PFSK-1 (cell line): ENCODE data around the gene FIP1L1.

Experiments
- FOXP2 ChIP-seq: optimal IDR thresholded peaks from 2 replicates; pipeline ENCODE3; 2011; ENCODE audit warnings: borderline replicate concordance, control low read depth, inconsistent platforms; ENCODE audit not compliant: insufficient read depth; ENCODE audit errors: extremely low read length, extremely low read depth
- POLR2AphosphoS5 ChIP-seq: IDR thresholded peaks from 2 replicates; pipeline ENCODE4 v1.6.1; 2012; ENCODE audit warnings: low read depth, mild to moderate bottlenecking, control low read depth, low read length, moderate library complexity
- REST ChIP-seq, 2 experiments: IDR thresholded peaks; 2 replicates each; pipeline versions ENCODE4 v1.6.1 to v1.8.0; 2011 to 2012; ENCODE audit warnings: low read depth in 2 of 2, low read length in 2 of 2, control low read depth in 1 of 2, inconsistent platforms in 1 of 2, mild to moderate bottlenecking in 1 of 2, moderate library complexity in 1 of 2; ENCODE audit not compliant: insufficient read depth in 1 of 2
- SIN3A ChIP-seq: IDR thresholded peaks from 2 replicates; pipeline ENCODE4 v1.6.1; 2012; ENCODE audit warnings: mild to moderate bottlenecking, low read length, moderate library complexity, borderline replicate concordance; ENCODE audit not compliant: insufficient read depth
- TAF1 ChIP-seq: IDR thresholded peaks from 2 replicates; pipeline ENCODE4 v1.6.1; 2012; ENCODE audit warnings: low read length, control low read depth, borderline replicate concordance; ENCODE audit not compliant: insufficient read depth

Gene FIP1L1

GRCh38 chr4:53461244-53461643 is 83.8 kb downstream of the FIP1L1 start:
- TF ChIP-seq REST (IDR thresholded peaks at IDR 0.05; ENCODE audit: insufficient read depth in 1 of 2, low read depth in 2 of 2, low read length in 2 of 2) (no peak), POLR2AphosphoS5 (no peak), FOXP2 (no peak), TAF1 (no peak), SIN3A (no peak)

- TF ChIP-seq FOXP2 (no peak), POLR2AphosphoS5 (no peak), SIN3A (no peak), TAF1 (no peak), REST (IDR thresholded peaks at IDR 0.05; ENCODE audit: insufficient read depth in 1 of 2, low read depth in 2 of 2, low read length in 2 of 2) (no peak)
These were observed 85.9 kb downstream of the FIP1L1 start for GRCh38 chr4:53463340-53463739.

- TF ChIP-seq TAF1 (no peak), SIN3A (no peak), POLR2AphosphoS5 (no peak), REST (IDR thresholded peaks at IDR 0.05; ENCODE audit: insufficient read depth in 1 of 2, low read depth in 2 of 2, low read length in 2 of 2) (no peak), FOXP2 (no peak)
These were observed 87.8 kb downstream of the FIP1L1 start for GRCh38 chr4:53465281-53465680.

GRCh38 chr4:53465891-53466290 is 88.5 kb downstream of the FIP1L1 start:
- TF ChIP-seq TAF1 (no peak), FOXP2 (no peak), POLR2AphosphoS5 (no peak), SIN3A (no peak), REST (IDR thresholded peaks at IDR 0.05; ENCODE audit: insufficient read depth in 1 of 2, low read depth in 2 of 2, low read length in 2 of 2) (no peak)
